Stimulated activated CD4-positive, alpha-beta T cell treated with anti-CD3 and anti-CD28 coated beads, Interleukin-4, amount 100 ng/mL, for 48 hours (primary cell): ENCODE data around the gene SSH2.
A peak's percentile ranks its signal among the peaks of the same experiment; 100 is the strongest.

ENCODE experiments used
- DNase-seq, 2 donors: peaks; one replicate each; pipeline ENCODE4 v3.0.0-alpha.2; 2020; ENCODE audit warnings: low read depth in 2 of 2

The SSH2 gene

GRCh38 chr17:29611351-29612093 lies 318.5 kb downstream of the SSH2 start:
- DNase-seq: no peak

GRCh38 chr17:29610395-29610794 lies 319.6 kb downstream of the SSH2 start:
- DNase-seq: no peak

GRCh38 chr17:29608986-29609385 lies 321.0 kb downstream of the SSH2 start:
- no peak for DNase-seq

- DNase-seq: no peak
These were observed 322.4 kb downstream of the SSH2 start for GRCh38 chr17:29607557-29608195.

GRCh38 chr17:29603109-29603674 lies 326.8 kb downstream of the SSH2 start:
- no peak for DNase-seq

- no peak for DNase-seq
These were observed 332.5 kb downstream of the SSH2 start for GRCh38 chr17:29597361-29598172.

- no peak for DNase-seq
These were observed 333.2 kb downstream of the SSH2 start for GRCh38 chr17:29596811-29597210.

GRCh38 chr17:29595943-29596774 lies 333.9 kb downstream of the SSH2 start:
- no peak for DNase-seq

- DNase-seq: no peak
These were observed 334.7 kb downstream of the SSH2 start for GRCh38 chr17:29595107-29595942.

- no peak for DNase-seq
These were observed 335.4 kb downstream of the SSH2 start for GRCh38 chr17:29594519-29595090.

GRCh38 chr17:29593591-29594518 lies 336.2 kb downstream of the SSH2 start:
- DNase-seq: no peak

GRCh38 chr17:29592850-29593551 lies 337.0 kb downstream of the SSH2 start, which contains the start of gene ANKRD13B:
Gene ANKRD13B, plus strand, starts transcription at chr17:29593132. Its CDS starts 490 bp downstream, at chr17:29593622.
- peak in 1 of 2 donors; percentile 43 for DNase-seq

GRCh38 chr17:29591737-29592608 lies 338.1 kb downstream of the SSH2 start:
- DNase-seq: peak; percentile 81 to 85

GRCh38 chr17:29591146-29591736 lies 338.8 kb downstream of the SSH2 start:
- DNase-seq: peak in 1 of 2 donors; percentile 24

- DNase-seq: no peak
These were observed 339.4 kb downstream of the SSH2 start for GRCh38 chr17:29590411-29591145.
